PFSK-1 (cell line): Measurements from ENCODE around the gene COL13A1.

ENCODE experiments used
- FOXP2 ChIP-seq: optimal IDR thresholded peaks from 2 replicates; pipeline ENCODE3; 2011; ENCODE audit warnings: borderline replicate concordance, control low read depth, inconsistent platforms; ENCODE audit not compliant: insufficient read depth; ENCODE audit errors: extremely low read length, extremely low read depth
- POLR2AphosphoS5 ChIP-seq: IDR thresholded peaks from 2 replicates; pipeline ENCODE4 v1.6.1; 2012; ENCODE audit warnings: low read depth, mild to moderate bottlenecking, control low read depth, low read length, moderate library complexity
- SIN3A ChIP-seq: IDR thresholded peaks from 2 replicates; pipeline ENCODE4 v1.6.1; 2012; ENCODE audit warnings: mild to moderate bottlenecking, low read length, moderate library complexity, borderline replicate concordance; ENCODE audit not compliant: insufficient read depth
- TAF1 ChIP-seq: IDR thresholded peaks from 2 replicates; pipeline ENCODE4 v1.6.1; 2012; ENCODE audit warnings: low read length, control low read depth, borderline replicate concordance; ENCODE audit not compliant: insufficient read depth
- TF ChIP-seq, protein P1 (sequence below), 2 experiments: IDR thresholded peaks; 2 replicates each; pipeline versions ENCODE4 v1.6.1 to v1.8.0; 2011 to 2012; ENCODE audit warnings: low read depth in 2 of 2, low read length in 2 of 2, control low read depth in 1 of 2, inconsistent platforms in 1 of 2, mild to moderate bottlenecking in 1 of 2, moderate library complexity in 1 of 2; ENCODE audit not compliant: insufficient read depth in 1 of 2

Gene COL13A1

DNA sequence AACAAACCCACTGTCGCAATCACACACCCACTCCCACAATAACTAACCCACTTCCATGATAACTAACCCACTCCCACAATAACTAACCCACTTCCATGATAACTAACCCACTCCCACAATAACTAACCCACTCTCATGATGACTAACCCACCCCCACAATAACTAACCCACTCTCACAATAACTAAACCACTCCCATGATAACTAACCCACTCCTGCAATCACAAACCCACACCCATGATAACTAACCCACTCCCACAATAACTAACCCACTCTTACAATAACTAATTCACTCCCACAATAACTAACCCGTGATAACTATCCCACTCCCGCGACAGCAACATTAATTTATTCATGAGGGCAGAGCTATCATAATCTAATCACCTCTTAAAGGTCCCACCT lies 105.8 kb downstream of the COL13A1 start:
- TF ChIP-seq SIN3A: no peak
- TF ChIP-seq TAF1: no peak
- TF ChIP-seq FOXP2: no peak
- TF ChIP-seq POLR2AphosphoS5: no peak
- TF ChIP-seq, protein P1, sequence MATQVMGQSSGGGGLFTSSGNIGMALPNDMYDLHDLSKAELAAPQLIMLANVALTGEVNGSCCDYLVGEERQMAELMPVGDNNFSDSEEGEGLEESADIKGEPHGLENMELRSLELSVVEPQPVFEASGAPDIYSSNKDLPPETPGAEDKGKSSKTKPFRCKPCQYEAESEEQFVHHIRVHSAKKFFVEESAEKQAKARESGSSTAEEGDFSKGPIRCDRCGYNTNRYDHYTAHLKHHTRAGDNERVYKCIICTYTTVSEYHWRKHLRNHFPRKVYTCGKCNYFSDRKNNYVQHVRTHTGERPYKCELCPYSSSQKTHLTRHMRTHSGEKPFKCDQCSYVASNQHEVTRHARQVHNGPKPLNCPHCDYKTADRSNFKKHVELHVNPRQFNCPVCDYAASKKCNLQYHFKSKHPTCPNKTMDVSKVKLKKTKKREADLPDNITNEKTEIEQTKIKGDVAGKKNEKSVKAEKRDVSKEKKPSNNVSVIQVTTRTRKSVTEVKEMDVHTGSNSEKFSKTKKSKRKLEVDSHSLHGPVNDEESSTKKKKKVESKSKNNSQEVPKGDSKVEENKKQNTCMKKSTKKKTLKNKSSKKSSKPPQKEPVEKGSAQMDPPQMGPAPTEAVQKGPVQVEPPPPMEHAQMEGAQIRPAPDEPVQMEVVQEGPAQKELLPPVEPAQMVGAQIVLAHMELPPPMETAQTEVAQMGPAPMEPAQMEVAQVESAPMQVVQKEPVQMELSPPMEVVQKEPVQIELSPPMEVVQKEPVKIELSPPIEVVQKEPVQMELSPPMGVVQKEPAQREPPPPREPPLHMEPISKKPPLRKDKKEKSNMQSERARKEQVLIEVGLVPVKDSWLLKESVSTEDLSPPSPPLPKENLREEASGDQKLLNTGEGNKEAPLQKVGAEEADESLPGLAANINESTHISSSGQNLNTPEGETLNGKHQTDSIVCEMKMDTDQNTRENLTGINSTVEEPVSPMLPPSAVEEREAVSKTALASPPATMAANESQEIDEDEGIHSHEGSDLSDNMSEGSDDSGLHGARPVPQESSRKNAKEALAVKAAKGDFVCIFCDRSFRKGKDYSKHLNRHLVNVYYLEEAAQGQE (IDR thresholded peaks at IDR 0.05; ENCODE audit: insufficient read depth in 1 of 2, low read depth in 2 of 2, low read length in 2 of 2): no peak

DNA sequence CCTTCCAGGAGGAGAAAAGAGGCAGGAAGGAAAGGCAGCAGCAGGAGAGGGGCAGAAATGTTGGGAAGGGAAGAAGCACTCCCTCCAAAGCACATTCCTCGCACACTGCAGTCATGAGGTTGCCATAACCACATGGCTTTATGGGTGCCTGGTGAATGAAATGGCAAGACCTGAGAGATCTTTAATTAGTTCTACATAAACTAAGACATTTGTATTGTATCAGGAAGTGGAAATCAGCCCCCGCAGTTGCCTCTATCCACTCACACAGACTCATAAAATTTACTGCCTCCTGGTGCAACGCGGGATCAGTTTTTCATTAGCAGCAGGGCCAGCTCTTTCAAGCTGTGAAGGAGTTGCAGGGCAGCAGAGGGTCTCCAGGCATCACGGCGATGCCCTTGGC lies 106.4 kb downstream of the COL13A1 start:
- TF ChIP-seq TAF1 (no peak), FOXP2 (no peak), POLR2AphosphoS5 (no peak), SIN3A (no peak)
- TF ChIP-seq, protein P1 (IDR thresholded peaks at IDR 0.05; ENCODE audit: insufficient read depth in 1 of 2, low read depth in 2 of 2, low read length in 2 of 2): no peak

DNA sequence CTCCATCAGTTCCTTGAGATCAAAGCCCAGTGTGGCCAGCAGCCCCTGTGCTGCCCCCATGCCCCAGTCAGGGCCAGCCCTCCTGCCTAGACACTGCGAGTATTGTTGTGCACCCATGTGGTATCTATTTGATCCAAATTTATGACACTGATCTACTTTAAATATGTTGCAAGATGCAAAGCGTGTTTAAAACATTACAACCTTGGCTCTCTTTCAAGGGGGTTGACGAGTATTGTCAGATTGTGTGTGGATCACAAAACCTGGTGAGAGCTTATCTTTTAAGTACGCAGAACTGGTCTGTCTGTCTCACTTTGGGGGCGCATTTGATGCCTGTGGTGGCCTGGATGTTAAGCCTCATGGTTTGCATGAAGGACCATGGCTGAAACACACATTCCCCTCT lies 108.9 kb downstream of the COL13A1 start:
- TF ChIP-seq FOXP2 (no peak), TAF1 (no peak), POLR2AphosphoS5 (no peak), SIN3A (no peak)
- TF ChIP-seq, protein P1 (IDR thresholded peaks at IDR 0.05; ENCODE audit: insufficient read depth in 1 of 2, low read depth in 2 of 2, low read length in 2 of 2): no peak

DNA sequence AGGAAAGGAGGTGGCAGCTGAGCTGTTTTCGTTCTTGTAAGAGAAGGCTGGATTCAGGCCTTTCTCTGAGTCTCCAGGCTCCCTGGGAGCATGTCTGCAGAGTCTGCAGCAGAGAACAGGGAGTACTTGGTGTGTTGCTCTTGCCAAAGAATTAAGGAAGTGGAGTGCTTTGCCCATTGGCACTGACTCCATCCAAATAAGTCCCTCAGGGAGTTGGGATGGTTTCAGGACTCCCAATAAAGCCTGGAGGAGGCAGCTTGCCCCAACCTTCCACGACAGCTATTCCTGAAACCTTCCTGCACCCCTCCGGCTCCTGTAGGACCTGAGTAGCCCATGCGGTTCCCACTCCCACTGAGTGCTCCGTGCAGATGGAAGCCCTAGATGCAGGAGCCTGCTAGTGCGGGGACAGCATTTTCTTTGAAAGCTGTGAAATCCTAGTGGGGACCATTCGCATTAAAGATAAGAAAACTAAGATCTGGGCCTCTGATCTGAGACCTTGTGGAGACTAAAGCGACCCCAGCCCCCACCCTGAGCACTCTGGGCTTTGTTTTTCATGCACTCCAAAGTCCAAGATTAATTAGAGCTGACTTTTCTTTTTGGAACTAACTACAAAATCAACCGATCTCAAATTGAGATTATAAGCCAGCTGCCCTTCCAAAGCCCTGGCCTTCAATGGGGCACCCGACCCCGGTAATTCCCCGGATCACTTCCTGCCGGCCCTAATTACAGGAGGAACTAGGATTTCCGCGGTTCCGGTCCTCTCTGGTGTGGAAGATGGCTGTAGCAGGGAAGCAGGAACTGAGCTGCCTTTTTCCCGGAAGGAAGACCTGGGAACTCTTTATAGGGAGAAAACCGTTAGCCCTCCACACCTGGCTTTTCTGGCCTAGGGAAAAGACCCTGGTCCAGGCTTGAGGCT lies 110.2 kb downstream of the COL13A1 start:
- TF ChIP-seq FOXP2 (no peak), TAF1 (no peak), POLR2AphosphoS5 (no peak)
- TF ChIP-seq, protein P1 (IDR thresholded peaks at IDR 0.05; ENCODE audit: insufficient read depth in 1 of 2, low read depth in 2 of 2, low read length in 2 of 2): peak in 1 of 2 experiments; percentile 55; a peak in 1 of 4 replicates

DNA sequence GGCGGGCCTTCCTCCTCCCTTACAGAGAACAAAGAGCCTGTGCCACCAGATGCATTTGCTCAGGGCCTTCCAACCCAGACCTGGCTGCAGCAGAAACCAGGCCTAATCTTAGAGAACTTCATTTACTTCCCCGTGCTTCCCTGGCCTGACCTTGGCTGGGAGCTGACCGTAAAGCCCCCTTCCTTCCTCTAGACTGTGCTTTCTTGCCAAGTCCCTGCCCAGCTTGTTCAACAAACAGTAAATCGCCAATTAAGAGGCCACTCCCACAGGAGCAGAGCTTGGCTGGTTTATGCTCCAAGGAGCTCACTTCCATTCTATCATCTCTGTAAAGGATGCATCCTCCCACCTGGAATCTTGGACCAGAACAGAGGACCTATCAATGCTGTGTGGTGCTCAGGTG lies 110.9 kb downstream of the COL13A1 start:
- TF ChIP-seq POLR2AphosphoS5 (no peak), SIN3A (no peak), FOXP2 (no peak), TAF1 (no peak)
- TF ChIP-seq, protein P1 (IDR thresholded peaks at IDR 0.05; ENCODE audit: insufficient read depth in 1 of 2, low read depth in 2 of 2, low read length in 2 of 2): no peak
